Left cardiac atrium (tissue), 2 donors: ENCODE results near the gene LIPF. TPM values are rescaled to one million over a fixed set of nuclear protein-coding genes. Genes with fewer than 3 reads are reported as not detected.

ENCODE experiments used
- total RNA-seq, 2 donors: library from RNA; stranded (reverse); fragmentation: NEBNext Ultra II Directional; extraction: Animal tissue kit (Norgen Biotek cat#: 25700); gene quantifications; one replicate each; pipeline ENCODE4 v1.2.1, GENCODE V29; 2021
- donor health status: DM: no; HTN: yes; CAD: no; lungs with severe emphysema.
- donor health status: DM: yes; HTN: yes; CAD: no.

LIPF gene
- total RNA-seq, 2 donors from 2014 or later = not detected

Other genes with a start within 250 kb of the LIPF start
- gene RNLS, start 81.1 kb upstream of the LIPF start, total RNA-seq = 10 to 100 TPM; 10.0 to 13.6 TPM
- not detected for gene LIPJ, start 77.7 kb upstream of the LIPF start, total RNA-seq
- gene LIPK, start 41.8 kb downstream of the LIPF start, total RNA-seq = not detected
- gene LIPN, start 95.6 kb downstream of the LIPF start, total RNA-seq = not detected
- gene LIPM, start 138.3 kb downstream of the LIPF start, total RNA-seq = under 1 TPM in 1 of 2 donors, not detected in 1; 0.18 TPM
- gene ANKRD22, start 187.4 kb downstream of the LIPF start, total RNA-seq = not detected
- 1 to 10 TPM; 7.8 to 8.1 TPM for gene STAMBPL1, start 215.8 kb downstream of the LIPF start, total RNA-seq